ENCODE results near the gene ATAT1. TPM values are rescaled to one million over a fixed set of nuclear protein-coding genes. Genes with fewer than 3 reads are reported as not detected.

Gene ATAT1
- polyA plus RNA-seq, 1 donor from 2014 or later: 70.4 TPM

- Histone ChIP-seq H4K20me1 (ENCODE audit: insufficient read depth) (no peaks in the 10 kb centered on the region), H3F3A (ENCODE audit: insufficient read depth, low read length, poor library complexity, severe bottlenecking) (no peaks in the 10 kb centered on the region), H3K9me3 (ENCODE audit: low read length) (no peaks in the 10 kb centered on the region), H3K79me2 (replicated peaks; ENCODE audit: insufficient read depth, low read length) (no peaks in the 10 kb centered on the region), H3K36me3 (ENCODE audit: insufficient read depth, low read length) (no peaks in the 10 kb centered on the region), H3K9ac (ENCODE audit: low read length) (no peak overlapping the region), H3K9me2 (ENCODE audit: insufficient read depth, low read length) (no peaks in the 10 kb centered on the region), H3K27me3 (ENCODE audit: insufficient read depth, low read depth, low read length) (no peaks in the 10 kb centered on the region), H3K4me3 (ENCODE audit: low read length) (no peak overlapping the region), H3K4me2 (ENCODE audit: low read length) (no peak overlapping the region), H3K27ac (ENCODE audit: low read length) (no peak overlapping the region), H2AFZ (ENCODE audit: low read depth, low read length) (no peak overlapping the region)
- TF ChIP-seq RAD21 (conservative IDR thresholded peaks at IDR 0.05) (no peak), MXI1 (conservative IDR thresholded peaks at IDR 0.05; ENCODE audit: poor library complexity, severe bottlenecking) (no peak), POLR2AphosphoS5 (IDR thresholded peaks at IDR 0.05) (no peak), TAF1 (IDR thresholded peaks at IDR 0.05; ENCODE audit: low read depth) (no peak), EP300 (conservative IDR thresholded peaks at IDR 0.05; ENCODE audit: poor library complexity, severe bottlenecking) (no peak)
- TF ChIP-seq, protein P1, sequence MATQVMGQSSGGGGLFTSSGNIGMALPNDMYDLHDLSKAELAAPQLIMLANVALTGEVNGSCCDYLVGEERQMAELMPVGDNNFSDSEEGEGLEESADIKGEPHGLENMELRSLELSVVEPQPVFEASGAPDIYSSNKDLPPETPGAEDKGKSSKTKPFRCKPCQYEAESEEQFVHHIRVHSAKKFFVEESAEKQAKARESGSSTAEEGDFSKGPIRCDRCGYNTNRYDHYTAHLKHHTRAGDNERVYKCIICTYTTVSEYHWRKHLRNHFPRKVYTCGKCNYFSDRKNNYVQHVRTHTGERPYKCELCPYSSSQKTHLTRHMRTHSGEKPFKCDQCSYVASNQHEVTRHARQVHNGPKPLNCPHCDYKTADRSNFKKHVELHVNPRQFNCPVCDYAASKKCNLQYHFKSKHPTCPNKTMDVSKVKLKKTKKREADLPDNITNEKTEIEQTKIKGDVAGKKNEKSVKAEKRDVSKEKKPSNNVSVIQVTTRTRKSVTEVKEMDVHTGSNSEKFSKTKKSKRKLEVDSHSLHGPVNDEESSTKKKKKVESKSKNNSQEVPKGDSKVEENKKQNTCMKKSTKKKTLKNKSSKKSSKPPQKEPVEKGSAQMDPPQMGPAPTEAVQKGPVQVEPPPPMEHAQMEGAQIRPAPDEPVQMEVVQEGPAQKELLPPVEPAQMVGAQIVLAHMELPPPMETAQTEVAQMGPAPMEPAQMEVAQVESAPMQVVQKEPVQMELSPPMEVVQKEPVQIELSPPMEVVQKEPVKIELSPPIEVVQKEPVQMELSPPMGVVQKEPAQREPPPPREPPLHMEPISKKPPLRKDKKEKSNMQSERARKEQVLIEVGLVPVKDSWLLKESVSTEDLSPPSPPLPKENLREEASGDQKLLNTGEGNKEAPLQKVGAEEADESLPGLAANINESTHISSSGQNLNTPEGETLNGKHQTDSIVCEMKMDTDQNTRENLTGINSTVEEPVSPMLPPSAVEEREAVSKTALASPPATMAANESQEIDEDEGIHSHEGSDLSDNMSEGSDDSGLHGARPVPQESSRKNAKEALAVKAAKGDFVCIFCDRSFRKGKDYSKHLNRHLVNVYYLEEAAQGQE (IDR thresholded peaks at IDR 0.05; ENCODE audit: borderline replicate concordance): no peak
Observed at GRCh38 chr6:30583921-30584320, 42.8 kb upstream of the ATAT1 start.

DNA sequence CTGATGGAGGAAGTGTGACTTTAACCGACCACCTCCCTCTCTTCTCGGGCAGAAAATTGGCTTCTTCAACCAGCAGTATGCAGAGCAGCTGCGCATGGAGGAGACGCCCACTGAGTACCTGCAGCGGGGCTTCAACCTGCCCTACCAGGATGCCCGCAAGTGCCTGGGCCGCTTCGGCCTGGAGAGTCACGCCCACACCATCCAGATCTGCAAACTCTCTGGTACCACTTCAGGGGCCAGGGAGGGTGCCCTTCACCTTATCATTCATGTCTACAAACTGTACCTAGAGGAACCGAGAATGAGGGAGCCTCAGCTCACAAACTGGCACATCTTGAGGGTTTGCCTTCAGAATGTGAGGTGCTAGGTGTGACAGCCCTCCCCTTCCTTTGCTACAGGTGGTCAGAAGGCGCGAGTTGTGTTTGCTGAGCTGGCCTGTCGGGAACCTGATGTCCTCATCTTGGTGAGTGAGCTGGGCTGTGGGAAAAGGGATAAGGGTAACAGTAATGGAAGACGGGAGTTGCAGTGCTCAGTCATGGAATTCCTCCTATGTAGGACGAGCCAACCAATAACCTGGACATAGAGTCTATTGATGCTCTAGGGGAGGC, 36.8 kb upstream of the ATAT1 start:
- Histone ChIP-seq H3K4me2 (ENCODE audit: low read length) (no peak overlapping the region), H3K27me3 (ENCODE audit: insufficient read depth, low read depth, low read length) (no peaks in the 10 kb centered on the region), H3K4me3 (ENCODE audit: low read length) (no peak overlapping the region), H3K9me2 (ENCODE audit: insufficient read depth, low read length) (no peaks in the 10 kb centered on the region), H3F3A (ENCODE audit: insufficient read depth, low read length, poor library complexity, severe bottlenecking) (no peaks in the 10 kb centered on the region), H3K36me3 (ENCODE audit: insufficient read depth, low read length) (peaks cover 8% of the 10 kb centered on the region), H3K9ac (ENCODE audit: low read length) (no peak overlapping the region), H2AFZ (ENCODE audit: low read depth, low read length) (no peak overlapping the region), H3K79me2 (replicated peaks; ENCODE audit: insufficient read depth, low read length) (no peaks in the 10 kb centered on the region), H3K27ac (ENCODE audit: low read length) (no peak overlapping the region), H4K20me1 (ENCODE audit: insufficient read depth) (no peaks in the 10 kb centered on the region), H3K9me3 (ENCODE audit: low read length) (no peaks in the 10 kb centered on the region)
- TF ChIP-seq RAD21 (conservative IDR thresholded peaks at IDR 0.05) (no peak), EP300 (conservative IDR thresholded peaks at IDR 0.05; ENCODE audit: poor library complexity, severe bottlenecking) (no peak), CTCF (IDR thresholded peaks at IDR 0.05; ENCODE audit: poor library complexity, severe bottlenecking) (no peak), EZH2 (IDR thresholded peaks at IDR 0.05; ENCODE audit: borderline replicate concordance, insufficient read depth, low read length, poor library complexity, severe bottlenecking) (no peak), TAF1 (IDR thresholded peaks at IDR 0.05; ENCODE audit: low read depth) (no peak)

GRCh38 chr6:30590509-30590908, 36.2 kb upstream of the ATAT1 start:
- no peak overlapping the region for H3K4me2 ChIP-seq (ENCODE audit: low read length)
- peaks cover 8% of the 10 kb centered on the region for H3K36me3 ChIP-seq (ENCODE audit: insufficient read depth, low read length)
- no peaks in the 10 kb centered on the region for H3K79me2 ChIP-seq (replicated peaks; ENCODE audit: insufficient read depth, low read length)
- H3K27me3 ChIP-seq (ENCODE audit: insufficient read depth, low read depth, low read length): no peaks in the 10 kb centered on the region
- no peak overlapping the region for H3K4me3 ChIP-seq (ENCODE audit: low read length)
- no peaks in the 10 kb centered on the region for H3K9me2 ChIP-seq (ENCODE audit: insufficient read depth, low read length)
- H3K9me3 ChIP-seq (ENCODE audit: low read length): no peaks in the 10 kb centered on the region
- TF ChIP-seq MXI1 (conservative IDR thresholded peaks at IDR 0.05; ENCODE audit: poor library complexity, severe bottlenecking): no peak
- TF ChIP-seq, protein P1 (IDR thresholded peaks at IDR 0.05; ENCODE audit: borderline replicate concordance): no peak
- no peak for TF ChIP-seq POLR2AphosphoS5 (IDR thresholded peaks at IDR 0.05)
- no peak for TF ChIP-seq EP300 (conservative IDR thresholded peaks at IDR 0.05; ENCODE audit: poor library complexity, severe bottlenecking)
- TF ChIP-seq CTCF (IDR thresholded peaks at IDR 0.05; ENCODE audit: poor library complexity, severe bottlenecking): no peak
- no peak for TF ChIP-seq TAF1 (IDR thresholded peaks at IDR 0.05; ENCODE audit: low read depth)
- TF ChIP-seq SMC3 (conservative IDR thresholded peaks at IDR 0.05; ENCODE audit: poor library complexity): no peak
- TF ChIP-seq RAD21 (conservative IDR thresholded peaks at IDR 0.05): no peak
- TF ChIP-seq EZH2 (IDR thresholded peaks at IDR 0.05; ENCODE audit: borderline replicate concordance, insufficient read depth, low read length, poor library complexity, severe bottlenecking): no peak
- H2AFZ ChIP-seq (ENCODE audit: low read depth, low read length): no peak overlapping the region
- no peak overlapping the region for H3K27ac ChIP-seq (ENCODE audit: low read length)
- H3F3A ChIP-seq (ENCODE audit: insufficient read depth, low read length, poor library complexity, severe bottlenecking): no peaks in the 10 kb centered on the region
- H4K20me1 ChIP-seq (ENCODE audit: insufficient read depth): no peaks in the 10 kb centered on the region
- no peak overlapping the region for H3K9ac ChIP-seq (ENCODE audit: low read length)

All from neural cell (in vitro differentiated cells).